Lower leg skin (tissue), 3 donors: ENCODE data around the gene NBPF1.
"Not testable (repeated sequence)": the region's sequence is repeated elsewhere in the genome, so short reads cannot be mapped to it uniquely, and the experiment has no call there.

Experiments
- CTCF ChIP-seq, 3 donors: fragments of 450-650 bp; IDR thresholded peaks; one replicate each; pipeline ENCODE4 v1.5.1; 2016; ENCODE audit warnings: antibody characterized with exemption in 3 of 3, mild to moderate bottlenecking in 3 of 3, moderate library complexity in 2 of 3
- POLR2A ChIP-seq, 2 donors: fragments of 450-650 bp; IDR thresholded peaks; one replicate each; pipeline ENCODE4 v1.6.1; 2016 to 2017; ENCODE audit warnings: antibody characterized with exemption in 2 of 2, mild to moderate bottlenecking in 1 of 2, moderate library complexity in 1 of 2

GRCh38 chr1:16623337-16623736 is 10.0 kb upstream of the NBPF1 start:
- TF ChIP-seq CTCF, POLR2A (IDR thresholded peaks at IDR 0.05): not testable (repeated sequence)
